Smooth muscle cell (in vitro differentiated cells): ENCODE results near the gene MAU2. TPM values are rescaled to one million over a fixed set of nuclear protein-coding genes. Genes with fewer than 3 reads are reported as not detected.

ENCODE experiments used
- DNase-seq: peaks from one replicate; lab custom pipeline; 2025; ENCODE audit not compliant: unreplicated experiment; lab: John Stamatoyannopoulos, UW
- H2AFZ ChIP-seq: fragments of 200-600 bp; sonication (generic); 2 replicates; pipeline ENCODE4 v1.6.0; 2016; ENCODE audit warnings: antibody characterized with exemption, low read depth, mild to moderate bottlenecking
- H3F3A ChIP-seq: fragments of 200-600 bp; sonication (generic); 2 replicates; pipeline ENCODE4 v1.6.0; 2017; ENCODE audit warnings: antibody characterized with exemption, low read depth
- H3K27ac ChIP-seq: fragments of 200-600 bp; sonication (generic); 2 replicates; pipeline ENCODE4 v1.5.1; 2016; ENCODE audit warnings: low read depth, mild to moderate bottlenecking
- H3K27me3 ChIP-seq: fragments of 200-600 bp; sonication (generic); 2 replicates; pipeline ENCODE4 v1.6.1; 2016; ENCODE audit warnings: low read depth, mild to moderate bottlenecking
- H3K36me3 ChIP-seq: fragments of 200-600 bp; sonication (generic); 2 replicates; pipeline ENCODE4 v1.5.1; 2016; ENCODE audit warnings: low read depth
- H3K4me1 ChIP-seq: fragments of 200-600 bp; sonication (generic); 2 replicates; pipeline ENCODE4 v1.5.1; 2016; ENCODE audit warnings: low read depth
- H3K4me2 ChIP-seq: fragments of 200-600 bp; sonication (generic); 2 replicates; pipeline ENCODE4 v1.6.0; 2016; ENCODE audit warnings: mild to moderate bottlenecking
- H3K4me3 ChIP-seq: fragments of 200-600 bp; sonication (generic); 2 replicates; pipeline ENCODE4 v1.5.1; 2016; ENCODE audit warnings: mild to moderate bottlenecking
- H3K79me2 ChIP-seq: fragments of 200-600 bp; sonication (generic); 2 replicates; pipeline ENCODE4 v1.6.0; 2016; ENCODE audit warnings: low read depth, mild to moderate bottlenecking
- H3K9ac ChIP-seq: fragments of 200-600 bp; sonication (generic); 2 replicates; pipeline ENCODE4 v1.6.0; 2016; ENCODE audit warnings: low read depth
- H3K9me3 ChIP-seq: fragments of 200-600 bp; sonication (generic); replicated peaks from 2 replicates; pipeline ENCODE4 v1.5.1; 2016; ENCODE audit warnings: low read depth
- H4K20me1 ChIP-seq: fragments of 200-600 bp; sonication (generic); 2 replicates; pipeline ENCODE4 v1.6.0; 2016; ENCODE audit warnings: low read depth
- WGBS: methylation state at CpG from one replicate; pipeline ENCODE4 v1.1.7; 2016; ENCODE audit warnings: low lambda C conversion rate; 5-methylcytosine and 5-hydroxymethylcytosine counted together
- polyA plus RNA-seq: library from polyadenylated mRNA; unstranded; fragments of >200 nt; fragmentation: Nextera tagmentation; extraction: Ambion mirVana; gene quantifications from 2 replicates; pipeline ENCODE4 v1.2.1, GENCODE V29; 2016
- total RNA-seq: library from RNA; depleted of rRNA; stranded (reverse); fragments of >200 nt; gene quantifications from 2 replicates; pipeline ENCODE4 v1.2.3, GENCODE V29; 2014
- TF ChIP-seq, protein P1 (sequence below): fragments of 200-600 bp; sonication (generic); IDR thresholded peaks from 2 replicates; pipeline ENCODE4 v1.5.1; 2017; ENCODE audit warnings: borderline replicate concordance, mild to moderate bottlenecking, antibody characterized with exemption; ENCODE audit not compliant: insufficient read depth, poor library complexity, severe bottlenecking

Gene MAU2
- total and polyA plus RNA-seq, 2 experiments from 2014 or later = 19.9 to 28.0 TPM

DNA sequence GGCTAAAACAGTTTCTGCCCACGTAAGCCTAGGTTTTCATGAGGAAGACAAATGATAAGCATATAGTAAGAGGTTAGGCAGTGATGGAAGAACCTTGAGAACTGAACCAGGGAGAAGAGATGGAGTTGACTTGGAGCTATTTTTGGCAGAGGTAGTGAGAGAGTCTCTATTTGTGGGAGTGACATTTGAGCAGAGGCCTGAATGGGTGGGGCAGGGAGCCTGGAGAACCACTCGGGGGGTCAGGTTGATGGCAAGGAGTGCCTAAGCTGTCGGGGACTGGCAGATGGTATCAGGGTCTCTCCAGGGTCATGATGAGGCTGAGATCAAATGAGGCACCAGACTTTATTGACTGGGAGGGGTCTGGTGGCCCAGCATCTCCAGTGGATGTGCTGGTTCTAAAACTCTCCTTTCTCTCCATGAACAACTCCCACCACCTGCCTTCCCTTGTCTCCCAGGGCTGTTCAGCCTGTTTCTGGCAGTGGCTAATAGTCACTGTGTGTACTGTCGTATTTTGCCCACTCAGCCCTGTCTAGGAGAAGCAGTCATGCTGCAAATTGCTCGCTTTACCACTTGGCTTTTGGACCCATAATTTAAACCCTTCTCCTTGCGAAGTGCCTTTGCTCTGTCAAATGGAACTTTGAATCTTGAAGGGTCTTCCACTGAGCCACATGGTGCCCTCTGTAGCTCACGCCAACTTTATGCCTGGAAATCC lies 3.6 kb downstream of the MAU2 start:
- no peaks in the 10 kb centered on the region for H3K36me3 ChIP-seq
- H3K4me3 ChIP-seq = no peak overlapping the region
- no peaks in the 10 kb centered on the region for H3K9me3 ChIP-seq
- H3K9ac ChIP-seq = no peak overlapping the region
- WGBS = 91% methylated on average over 7 of the region's 7 CpGs
- H3K4me2 ChIP-seq = no peak overlapping the region
- H4K20me1 ChIP-seq = peaks cover 37% of the 10 kb centered on the region
- no peaks in the 10 kb centered on the region for H3K27me3 ChIP-seq
- H3K79me2 ChIP-seq = peaks cover 90% of the 10 kb centered on the region
- H3F3A ChIP-seq = no peaks in the 10 kb centered on the region
- H3K4me1 ChIP-seq = peaks cover 8% of the 10 kb centered on the region
- no peak overlapping the region for H2AFZ ChIP-seq
- no peak overlapping the region for H3K27ac ChIP-seq
- no peak for DNase-seq
- TF ChIP-seq, protein P1, sequence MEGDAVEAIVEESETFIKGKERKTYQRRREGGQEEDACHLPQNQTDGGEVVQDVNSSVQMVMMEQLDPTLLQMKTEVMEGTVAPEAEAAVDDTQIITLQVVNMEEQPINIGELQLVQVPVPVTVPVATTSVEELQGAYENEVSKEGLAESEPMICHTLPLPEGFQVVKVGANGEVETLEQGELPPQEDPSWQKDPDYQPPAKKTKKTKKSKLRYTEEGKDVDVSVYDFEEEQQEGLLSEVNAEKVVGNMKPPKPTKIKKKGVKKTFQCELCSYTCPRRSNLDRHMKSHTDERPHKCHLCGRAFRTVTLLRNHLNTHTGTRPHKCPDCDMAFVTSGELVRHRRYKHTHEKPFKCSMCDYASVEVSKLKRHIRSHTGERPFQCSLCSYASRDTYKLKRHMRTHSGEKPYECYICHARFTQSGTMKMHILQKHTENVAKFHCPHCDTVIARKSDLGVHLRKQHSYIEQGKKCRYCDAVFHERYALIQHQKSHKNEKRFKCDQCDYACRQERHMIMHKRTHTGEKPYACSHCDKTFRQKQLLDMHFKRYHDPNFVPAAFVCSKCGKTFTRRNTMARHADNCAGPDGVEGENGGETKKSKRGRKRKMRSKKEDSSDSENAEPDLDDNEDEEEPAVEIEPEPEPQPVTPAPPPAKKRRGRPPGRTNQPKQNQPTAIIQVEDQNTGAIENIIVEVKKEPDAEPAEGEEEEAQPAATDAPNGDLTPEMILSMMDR = no peak

DNA sequence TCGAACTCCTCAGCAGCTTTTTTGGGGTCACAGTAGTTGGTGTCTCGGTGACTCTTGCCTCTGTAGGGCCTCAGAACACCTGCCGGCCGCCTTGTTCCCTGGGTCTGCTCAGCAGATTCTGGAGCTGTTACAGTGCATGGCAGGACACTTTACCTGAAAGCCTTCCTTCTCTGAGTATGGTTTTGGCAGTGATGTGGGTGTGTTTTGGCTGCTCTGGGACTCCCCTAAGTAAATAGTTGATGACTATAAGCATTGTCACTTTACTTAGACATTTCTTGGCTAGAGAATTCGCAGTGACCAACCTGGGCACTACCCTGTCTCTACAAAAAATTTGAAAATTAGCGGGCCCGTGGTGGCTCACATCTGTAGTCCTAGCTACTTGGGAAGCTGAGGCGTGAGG lies 7.0 kb downstream of the MAU2 start:
- Histone ChIP-seq H4K20me1 (peaks cover 70% of the 10 kb centered on the region), H3K9me3 (no peaks in the 10 kb centered on the region), H3K4me3 (no peak overlapping the region), H3F3A (no peaks in the 10 kb centered on the region), H2AFZ (no peak overlapping the region), H3K27me3 (no peaks in the 10 kb centered on the region), H3K9ac (no peak overlapping the region), H3K4me1 (no peaks in the 10 kb centered on the region), H3K4me2 (no peak overlapping the region), H3K27ac (no peak overlapping the region), H3K36me3 (no peaks in the 10 kb centered on the region), H3K79me2 (peaks cover 71% of the 10 kb centered on the region)
- DNase-seq = no peak
- WGBS = 99% methylated on average over 8 of the region's 8 CpGs
- TF ChIP-seq, protein P1 = no peak

DNA sequence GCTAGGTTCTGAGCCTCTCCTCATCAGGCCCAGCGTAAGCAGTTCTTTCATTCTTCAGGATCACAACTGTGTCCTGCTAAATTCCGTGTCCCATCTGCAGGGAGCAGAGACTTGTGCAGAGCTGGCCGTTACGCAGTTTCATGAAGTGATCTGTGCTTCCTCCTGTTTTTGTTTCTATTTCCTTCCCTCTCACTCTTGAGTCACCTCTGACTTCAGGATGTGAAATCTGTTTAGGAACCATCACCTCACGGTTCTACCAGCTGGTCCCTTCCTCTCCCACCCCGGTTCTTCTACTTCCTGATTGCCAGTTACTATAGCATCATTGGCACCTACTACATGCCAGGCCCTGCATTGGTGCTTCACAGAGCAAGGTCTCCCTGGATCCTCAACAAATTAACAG lies 8.5 kb downstream of the MAU2 start:
- Histone ChIP-seq H3K9me3 (no peaks in the 10 kb centered on the region), H3K4me1 (no peaks in the 10 kb centered on the region), H3K27me3 (no peaks in the 10 kb centered on the region), H3K36me3 (no peaks in the 10 kb centered on the region), H3K4me2 (no peak overlapping the region), H2AFZ (no peak overlapping the region), H3K4me3 (no peak overlapping the region), H4K20me1 (peaks cover 83% of the 10 kb centered on the region), H3K9ac (no peak overlapping the region), H3F3A (no peaks in the 10 kb centered on the region), H3K79me2 (peaks cover 57% of the 10 kb centered on the region), H3K27ac (no peak overlapping the region)
- 82% methylated on average over 6 of the region's 6 CpGs for WGBS
- TF ChIP-seq, protein P1 = no peak
- DNase-seq = no peak
